HG03196 (cell line): ENCODE measurements around the gene ZDHHC7.

ENCODE experiments used
- ATAC-seq: cut with Tn5 transposase; IDR thresholded peaks from one replicate; pipeline ENCODE4 v1.9.1; 2021; ENCODE audit not compliant: unreplicated experiment

The ZDHHC7 gene

GRCh38 chr16:84925092-84925772 is 86.1 kb downstream of the ZDHHC7 start:
- ATAC-seq: no peak

DNA sequence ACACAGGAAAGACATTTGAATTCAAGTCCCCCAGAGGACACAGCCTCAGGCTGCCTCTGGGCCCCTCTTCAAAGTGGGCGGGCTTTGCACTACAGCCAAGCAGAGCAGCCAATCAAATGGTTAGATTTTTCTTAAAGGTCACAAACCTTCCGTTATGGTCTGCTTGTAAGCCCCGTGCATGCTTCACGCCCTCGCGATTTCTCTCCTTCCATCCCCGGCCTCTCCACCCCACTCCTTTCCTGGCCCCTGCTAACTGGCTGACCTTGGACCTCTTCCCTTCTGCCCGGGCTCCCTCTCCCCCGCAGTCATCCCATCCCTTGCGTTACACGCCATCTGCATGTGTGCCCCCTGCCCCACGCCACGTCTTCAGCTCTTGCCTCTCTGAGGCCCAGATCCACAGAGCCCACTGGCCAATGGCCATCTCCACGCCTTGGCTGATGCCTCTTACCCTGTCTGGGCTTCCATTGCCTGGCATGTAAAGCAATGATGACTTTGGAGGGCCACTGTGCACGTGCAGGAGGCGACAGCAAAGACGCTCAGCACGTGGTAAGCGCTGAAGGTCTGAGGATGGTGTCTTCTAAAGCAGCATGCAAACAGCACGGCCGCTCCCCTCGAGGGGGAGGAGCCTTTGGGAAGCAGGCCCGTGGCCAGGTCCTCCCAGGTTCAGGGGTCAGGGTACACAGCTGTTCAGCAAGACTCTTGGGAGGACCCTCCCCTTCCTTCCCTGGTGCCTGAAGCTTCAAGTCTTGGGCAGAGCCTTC is 86.8 kb downstream of the ZDHHC7 start:
- no peak for ATAC-seq
